ENCODE measurements around the gene HIBCH. TPM values are rescaled to one million over a fixed set of nuclear protein-coding genes. Genes with fewer than 3 reads are reported as not detected.

Gene HIBCH
- total RNA-seq, 1 experiment from 2014 or later = 21.7 TPM

GRCh38 chr2:190352668-190353536 lies 33.3 kb upstream of the HIBCH start:
- ATAC-seq (no peak), DNase-seq (ENCODE audit: low read depth, low spot score) (no peak)
- in situ Hi-C loops (cut with HindIII; ENCODE audit: low pct_unique_long_range_greater_than_20kb, low sequenced_read_pairs) = no loop called here
- Histone ChIP-seq H3K27me3 (ENCODE audit: control insufficient read depth, insufficient read depth, low read length) (no peaks in the 10 kb centered on the region), H3K27ac (ENCODE audit: low read length) (no peak overlapping the region), H3K4me3 (ENCODE audit: low read depth in 2 of 2, low read length in 2 of 2) (no peak overlapping the region), H3K9me3 (ENCODE audit: control insufficient read depth, insufficient read depth, low read depth, low read length) (no peaks in the 10 kb centered on the region), H3K36me3 (ENCODE audit: control insufficient read depth, insufficient read depth, low read length) (no peaks in the 10 kb centered on the region), H3K4me1 (ENCODE audit: control insufficient read depth, insufficient read depth, low read length) (no peaks in the 10 kb centered on the region; the same call in 1 of the 2 replicates)
- POLR2A ChIA-PET = no interaction called here
- intact Hi-C loops (cut with micrococcal nuclease; ENCODE audit: unreplicated experiment) = no loop called here
- CTCF ChIA-PET = no interaction called here
- TF ChIP-seq SIN3A (IDR thresholded peaks at IDR 0.05; ENCODE audit: borderline replicate concordance, insufficient read depth, low read depth, low read length) (no peak), CTCF (IDR thresholded peaks at IDR 0.05) (no peak), TCF7L2 (IDR thresholded peaks at IDR 0.05; ENCODE audit: low read depth, low read length) (no peak), POLR2AphosphoS5 (IDR thresholded peaks at IDR 0.05; ENCODE audit: low read depth, low read length) (no peak), REST (IDR thresholded peaks at IDR 0.05; ENCODE audit: insufficient read depth in 1 of 2, low read depth in 2 of 2, low read length in 1 of 2) (no peak)
- BruUV-seq (replicated peaks) = no TSS peak

- H3K9me3 ChIP-seq (ENCODE audit: control insufficient read depth, insufficient read depth, low read depth, low read length) = no peaks in the 10 kb centered on the region
- in situ Hi-C loops (cut with HindIII; ENCODE audit: low pct_unique_long_range_greater_than_20kb, low sequenced_read_pairs) (no loop called here), intact Hi-C loops (cut with micrococcal nuclease; ENCODE audit: unreplicated experiment) (no loop called here)
- CTCF ChIA-PET = no interaction called here
- POLR2A ChIA-PET = no interaction called here
- H3K36me3 ChIP-seq (ENCODE audit: control insufficient read depth, insufficient read depth, low read length) = no peaks in the 10 kb centered on the region
- no peak overlapping the region for H3K4me3 ChIP-seq (ENCODE audit: low read depth in 2 of 2, low read length in 2 of 2)
- no peak for ATAC-seq
- no TSS peak for BruUV-seq (replicated peaks)
- TF ChIP-seq REST (IDR thresholded peaks at IDR 0.05; ENCODE audit: insufficient read depth in 1 of 2, low read depth in 2 of 2, low read length in 1 of 2) (no peak), SIN3A (IDR thresholded peaks at IDR 0.05; ENCODE audit: borderline replicate concordance, insufficient read depth, low read depth, low read length) (no peak), CTCF (IDR thresholded peaks at IDR 0.05) (no peak), POLR2AphosphoS5 (IDR thresholded peaks at IDR 0.05; ENCODE audit: low read depth, low read length) (no peak), TCF7L2 (IDR thresholded peaks at IDR 0.05; ENCODE audit: low read depth, low read length) (no peak)
- no peaks in the 10 kb centered on the region for H3K27me3 ChIP-seq (ENCODE audit: control insufficient read depth, insufficient read depth, low read length)
- no peaks in the 10 kb centered on the region for H3K4me1 ChIP-seq (ENCODE audit: control insufficient read depth, insufficient read depth, low read length)
- DNase-seq (ENCODE audit: low read depth, low spot score) = no peak
- H3K27ac ChIP-seq (ENCODE audit: low read length) = no peak overlapping the region
Measured at GRCh38 chr2:190351955-190352354, 32.3 kb upstream of the HIBCH start.
